Astrocyte (in vitro differentiated cells and primary cell): ENCODE measurements around the gene KCNIP2. TPM values are rescaled to one million over a fixed set of nuclear protein-coding genes. Genes with fewer than 3 reads are reported as not detected.

ENCODE experiments used
- DNase-seq: peaks from one replicate; pipeline ENCODE4 v3.0.0-alpha.2; 2010; ENCODE audit warnings: low read depth
- FAIRE-seq: peaks from 2 replicates; lab custom pipeline; 2011; peaks lifted over from hg19 to GRCh38; lab: Jason Lieb, UNC
- H2AFZ ChIP-seq: 2 replicates; pipeline ENCODE4 v1.6.0; 2012; ENCODE audit warnings: low read depth, low read length, inconsistent platforms
- H3K27ac ChIP-seq: 2 replicates; pipeline ENCODE4 v1.5.1; 2011; ENCODE audit warnings: low read depth, low read length, inconsistent platforms
- H3K27me3 ChIP-seq: 2 replicates; pipeline ENCODE4 v1.6.0; 2011; ENCODE audit warnings: low read length, inconsistent platforms; ENCODE audit not compliant: insufficient read depth
- H3K36me3 ChIP-seq: 2 replicates; pipeline ENCODE4 v1.5.1; 2011; ENCODE audit warnings: low read length, inconsistent platforms; ENCODE audit not compliant: insufficient read depth
- H3K4me1 ChIP-seq: 2 replicates; pipeline ENCODE4 v1.5.1; 2011; ENCODE audit warnings: low read length, inconsistent platforms; ENCODE audit not compliant: insufficient read depth
- H3K4me2 ChIP-seq: 2 replicates; pipeline ENCODE4 v1.6.0; 2012; ENCODE audit warnings: low read length, inconsistent platforms
- H3K4me3 ChIP-seq: 2 replicates; pipeline ENCODE4 v1.5.1; 2011; ENCODE audit warnings: low read depth, mild to moderate bottlenecking, low read length, inconsistent platforms; ENCODE audit not compliant: insufficient read depth
- H3K79me2 ChIP-seq: 2 replicates; pipeline ENCODE4 v1.6.0; 2012; ENCODE audit warnings: mild to moderate bottlenecking, low read length, inconsistent platforms; ENCODE audit not compliant: insufficient read depth
- H3K9ac ChIP-seq: 2 replicates; pipeline ENCODE4 v1.6.0; 2012; ENCODE audit warnings: mild to moderate bottlenecking, low read length, inconsistent platforms
- H3K9me3 ChIP-seq: 2 replicates; pipeline ENCODE4 v1.5.1; 2012; ENCODE audit warnings: low read depth, mild to moderate bottlenecking, low read length, inconsistent platforms; ENCODE audit not compliant: insufficient read depth
- H4K20me1 ChIP-seq: 2 replicates; pipeline ENCODE4 v1.6.0; 2012; ENCODE audit warnings: low read length, inconsistent platforms; ENCODE audit not compliant: insufficient read depth
- H3K27ac Mint-ChIP-seq: one replicate; pipeline ENCODE4 v1.8.0; 2021; ENCODE audit warnings: mild to moderate bottlenecking, mixed read lengths; ENCODE audit not compliant: unreplicated experiment
- H3K27me3 Mint-ChIP-seq: one replicate; pipeline ENCODE4 v1.8.0; 2021; ENCODE audit warnings: low read depth, mixed read lengths; ENCODE audit not compliant: unreplicated experiment
- H3K36me3 Mint-ChIP-seq: one replicate; pipeline ENCODE4 v1.8.0; 2021; ENCODE audit warnings: low read depth, mixed read lengths; ENCODE audit not compliant: unreplicated experiment
- H3K4me1 Mint-ChIP-seq: one replicate; pipeline ENCODE4 v1.8.0; 2021; ENCODE audit warnings: low read depth, mixed read lengths; ENCODE audit not compliant: unreplicated experiment
- H3K4me3 Mint-ChIP-seq: one replicate; pipeline ENCODE4 v1.8.0; 2021; ENCODE audit warnings: mild to moderate bottlenecking, moderate library complexity, mixed read lengths; ENCODE audit not compliant: unreplicated experiment
- H3K9me3 Mint-ChIP-seq: one replicate; pipeline ENCODE4 v1.8.0; 2021; ENCODE audit warnings: mild to moderate bottlenecking, mixed read lengths; ENCODE audit not compliant: unreplicated experiment
- EZH2 ChIP-seq: IDR thresholded peaks from 2 replicates; pipeline ENCODE4 v1.6.1; 2012; ENCODE audit warnings: mild to moderate bottlenecking, low read length, inconsistent platforms; ENCODE audit not compliant: insufficient read depth
- total RNA-seq: library from RNA; stranded (reverse); gene quantifications from 2 replicates; pipeline ENCODE4 v1.2.1, GENCODE V29; 2021
- TF ChIP-seq, protein P1 (sequence below): IDR thresholded peaks from 2 replicates; pipeline ENCODE4 v1.5.1; 2011; ENCODE audit warnings: low read depth, mild to moderate bottlenecking, inconsistent platforms, low read length, moderate library complexity; ENCODE audit not compliant: insufficient read depth

KCNIP2 gene
- total RNA-seq, 1 donor from 2014 or later, result 2.5 TPM

GRCh38 chr10:101837748-101838147 is 5.9 kb downstream of the KCNIP2 start:
- Histone ChIP-seq H3K27ac (no peak overlapping the region), H3K36me3 (no peaks in the 10 kb centered on the region), H3K79me2 (no peaks in the 10 kb centered on the region), H3K4me2 (no peak overlapping the region), H3K9ac (no peak overlapping the region), H2AFZ (no peak overlapping the region), H4K20me1 (peaks cover 49% of the 10 kb centered on the region), H3K4me1 (peaks cover 15% of the 10 kb centered on the region), H3K9me3 (no peaks in the 10 kb centered on the region), H3K4me3 (no peak overlapping the region), H3K27me3 (peaks cover 4% of the 10 kb centered on the region)
- FAIRE-seq (no peak), DNase-seq (no peak)
- peaks cover 11% of the 10 kb centered on the region for H3K4me1 Mint-ChIP-seq
- no peak overlapping the region for H3K27ac Mint-ChIP-seq
- H3K27me3 Mint-ChIP-seq, result peaks cover 4% of the 10 kb centered on the region
- H3K4me3 Mint-ChIP-seq, result no peak overlapping the region
- no peaks in the 10 kb centered on the region for H3K9me3 Mint-ChIP-seq
- TF ChIP-seq, protein P1, sequence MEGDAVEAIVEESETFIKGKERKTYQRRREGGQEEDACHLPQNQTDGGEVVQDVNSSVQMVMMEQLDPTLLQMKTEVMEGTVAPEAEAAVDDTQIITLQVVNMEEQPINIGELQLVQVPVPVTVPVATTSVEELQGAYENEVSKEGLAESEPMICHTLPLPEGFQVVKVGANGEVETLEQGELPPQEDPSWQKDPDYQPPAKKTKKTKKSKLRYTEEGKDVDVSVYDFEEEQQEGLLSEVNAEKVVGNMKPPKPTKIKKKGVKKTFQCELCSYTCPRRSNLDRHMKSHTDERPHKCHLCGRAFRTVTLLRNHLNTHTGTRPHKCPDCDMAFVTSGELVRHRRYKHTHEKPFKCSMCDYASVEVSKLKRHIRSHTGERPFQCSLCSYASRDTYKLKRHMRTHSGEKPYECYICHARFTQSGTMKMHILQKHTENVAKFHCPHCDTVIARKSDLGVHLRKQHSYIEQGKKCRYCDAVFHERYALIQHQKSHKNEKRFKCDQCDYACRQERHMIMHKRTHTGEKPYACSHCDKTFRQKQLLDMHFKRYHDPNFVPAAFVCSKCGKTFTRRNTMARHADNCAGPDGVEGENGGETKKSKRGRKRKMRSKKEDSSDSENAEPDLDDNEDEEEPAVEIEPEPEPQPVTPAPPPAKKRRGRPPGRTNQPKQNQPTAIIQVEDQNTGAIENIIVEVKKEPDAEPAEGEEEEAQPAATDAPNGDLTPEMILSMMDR, result no peak
- TF ChIP-seq EZH2, result no peak
- peaks cover 4% of the 10 kb centered on the region for H3K36me3 Mint-ChIP-seq

DNA sequence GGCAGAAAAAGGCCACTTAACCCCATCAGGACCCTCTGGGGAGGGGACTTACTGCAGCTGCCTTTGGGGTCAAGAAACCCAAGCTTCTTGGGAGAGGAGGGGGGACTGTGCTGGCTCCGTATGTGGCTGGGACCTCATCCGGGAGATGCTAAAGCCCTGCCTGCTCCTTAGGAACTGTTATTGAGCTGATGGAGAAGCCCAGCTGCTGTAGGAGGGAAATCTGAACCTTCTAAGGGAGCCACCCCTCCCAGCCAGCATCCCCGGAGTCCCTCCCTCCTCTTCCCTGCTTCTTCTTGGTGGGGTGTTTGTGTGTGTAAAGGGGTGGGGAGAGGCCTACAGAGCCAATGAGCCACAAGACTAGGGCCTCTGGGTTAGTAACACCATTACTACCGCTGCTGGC is 8.2 kb downstream of the KCNIP2 start:
- DNase-seq (no peak), FAIRE-seq (no peak)
- no peak overlapping the region for H2AFZ ChIP-seq
- no peaks in the 10 kb centered on the region for H3K9me3 Mint-ChIP-seq
- H3K27me3 Mint-ChIP-seq, result no peaks in the 10 kb centered on the region
- H3K4me2 ChIP-seq, result no peak overlapping the region
- peaks cover 17% of the 10 kb centered on the region for H3K4me1 ChIP-seq
- H3K36me3 ChIP-seq, result no peaks in the 10 kb centered on the region
- no peaks in the 10 kb centered on the region for H3K79me2 ChIP-seq
- peaks cover 26% of the 10 kb centered on the region for H4K20me1 ChIP-seq
- peaks cover 8% of the 10 kb centered on the region for H3K4me1 Mint-ChIP-seq
- no peak overlapping the region for H3K27ac ChIP-seq
- no peak overlapping the region for H3K4me3 ChIP-seq
- H3K27me3 ChIP-seq, result no peaks in the 10 kb centered on the region
- no peak overlapping the region for H3K9ac ChIP-seq
- H3K27ac Mint-ChIP-seq, result peak overlapping the region; percentile 26
- TF ChIP-seq, protein P1, result no peak
- no peak overlapping the region for H3K4me3 Mint-ChIP-seq
- peaks cover 4% of the 10 kb centered on the region for H3K36me3 Mint-ChIP-seq
- no peaks in the 10 kb centered on the region for H3K9me3 ChIP-seq

- FAIRE-seq (no peak), DNase-seq (no peak)
- H2AFZ ChIP-seq, result no peak overlapping the region
- Mint-ChIP-seq H3K36me3 (peaks cover 4% of the 10 kb centered on the region), H3K9me3 (no peaks in the 10 kb centered on the region), H3K4me1 (peaks cover 10% of the 10 kb centered on the region), H3K4me3 (no peak overlapping the region), H3K27me3 (no peaks in the 10 kb centered on the region), H3K27ac (no peak overlapping the region)
- H3K4me3 ChIP-seq, result no peak overlapping the region
- no peaks in the 10 kb centered on the region for H3K27me3 ChIP-seq
- no peaks in the 10 kb centered on the region for H3K79me2 ChIP-seq
- H3K9ac ChIP-seq, result no peak overlapping the region
- H3K27ac ChIP-seq, result no peak overlapping the region
- no peak overlapping the region for H3K4me2 ChIP-seq
- H3K9me3 ChIP-seq, result no peaks in the 10 kb centered on the region
- no peaks in the 10 kb centered on the region for H3K36me3 ChIP-seq
- peaks cover 16% of the 10 kb centered on the region for H3K4me1 ChIP-seq
- TF ChIP-seq EZH2, result no peak
- TF ChIP-seq, protein P1, result no peak
- peaks cover 19% of the 10 kb centered on the region for H4K20me1 ChIP-seq
These were observed 9.3 kb downstream of the KCNIP2 start for GRCh38 chr10:101834341-101834740.
